IPS-20b (cell line): ENCODE data around the gene BRINP3.

Experiments
- H3K27ac ChIP-seq: one replicate; pipeline ENCODE4 v1.5.1; 2013; ENCODE audit warnings: low read length
- H3K27me3 ChIP-seq: 2 replicates; pipeline ENCODE4 v1.6.1; 2013; ENCODE audit warnings: mild to moderate bottlenecking, low read length, inconsistent platforms; ENCODE audit not compliant: insufficient read depth
- H3K36me3 ChIP-seq: 2 replicates; pipeline ENCODE4 v1.6.1; 2013; ENCODE audit warnings: low read depth, mild to moderate bottlenecking, inconsistent platforms, low read length, moderate library complexity; ENCODE audit not compliant: insufficient read depth
- H3K4me1 ChIP-seq: 2 replicates; pipeline ENCODE4 v1.6.1; 2013; ENCODE audit warnings: mild to moderate bottlenecking, control low read depth, inconsistent platforms, low read length, moderate library complexity; ENCODE audit not compliant: insufficient read depth
- H3K4me3 ChIP-seq: 2 replicates; pipeline ENCODE4 v1.5.1; 2013; ENCODE audit warnings: mild to moderate bottlenecking, low read length, inconsistent platforms
- H3K9ac ChIP-seq: 2 replicates; pipeline ENCODE4 v1.6.1; 2013; ENCODE audit warnings: low read depth, mild to moderate bottlenecking, inconsistent platforms, low read length, moderate library complexity
- H3K9me3 ChIP-seq: 2 replicates; pipeline ENCODE4 v1.6.1; 2013; ENCODE audit warnings: mild to moderate bottlenecking, low read depth, low read length, inconsistent platforms; ENCODE audit not compliant: insufficient read depth

The BRINP3 gene

GRCh38 chr1:190312763-190313162 lies 164.9 kb downstream of the BRINP3 start:
- H3K27ac ChIP-seq, result no peak overlapping the region
- no peaks in the 10 kb centered on the region for H3K36me3 ChIP-seq
- no peak overlapping the region for H3K9ac ChIP-seq
- no peaks in the 10 kb centered on the region for H3K27me3 ChIP-seq
- no peak overlapping the region for H3K4me3 ChIP-seq
- H3K4me1 ChIP-seq, result no peaks in the 10 kb centered on the region
- no peaks in the 10 kb centered on the region for H3K9me3 ChIP-seq

DNA sequence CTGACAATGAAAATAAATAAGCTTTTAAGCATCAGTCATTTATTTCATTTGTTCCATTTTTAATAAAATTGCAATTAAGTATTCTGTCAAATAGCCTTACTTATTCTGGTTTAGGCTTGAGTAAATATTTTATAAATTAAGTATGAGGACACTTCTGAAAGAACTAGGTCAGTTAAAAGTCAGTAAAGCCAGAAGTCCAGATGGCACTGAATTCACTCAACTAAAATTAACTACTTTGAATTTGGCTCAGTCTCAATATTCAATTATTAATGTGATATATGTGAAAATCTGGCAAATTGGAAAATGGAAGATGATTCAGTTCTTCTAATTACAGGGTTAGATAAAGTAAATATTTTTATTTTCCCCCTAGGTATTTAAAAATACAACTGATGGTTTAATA lies 174.2 kb downstream of the BRINP3 start:
- no peaks in the 10 kb centered on the region for H3K9me3 ChIP-seq
- H3K36me3 ChIP-seq, result no peaks in the 10 kb centered on the region
- H3K4me1 ChIP-seq, result no peaks in the 10 kb centered on the region
- no peak overlapping the region for H3K9ac ChIP-seq
- H3K27ac ChIP-seq, result no peak overlapping the region
- H3K27me3 ChIP-seq, result no peaks in the 10 kb centered on the region
- no peak overlapping the region for H3K4me3 ChIP-seq

- H3K4me3 ChIP-seq, result no peak overlapping the region
- no peaks in the 10 kb centered on the region for H3K27me3 ChIP-seq
- no peaks in the 10 kb centered on the region for H3K9me3 ChIP-seq
- H3K27ac ChIP-seq, result no peak overlapping the region
- H3K9ac ChIP-seq, result no peak overlapping the region
- H3K36me3 ChIP-seq, result no peaks in the 10 kb centered on the region
- no peaks in the 10 kb centered on the region for H3K4me1 ChIP-seq
These were observed 181.2 kb downstream of the BRINP3 start for GRCh38 chr1:190296453-190296852.

- no peaks in the 10 kb centered on the region for H3K27me3 ChIP-seq
- no peak overlapping the region for H3K4me3 ChIP-seq
- H3K36me3 ChIP-seq, result no peaks in the 10 kb centered on the region
- H3K9ac ChIP-seq, result no peak overlapping the region
- no peak overlapping the region for H3K27ac ChIP-seq
- no peaks in the 10 kb centered on the region for H3K4me1 ChIP-seq
- no peaks in the 10 kb centered on the region for H3K9me3 ChIP-seq
These were observed 187.8 kb downstream of the BRINP3 start for GRCh38 chr1:190289897-190290296.

- Histone ChIP-seq H3K27me3 (no peaks in the 10 kb centered on the region), H3K9ac (no peak overlapping the region), H3K27ac (no peak overlapping the region), H3K36me3 (no peaks in the 10 kb centered on the region), H3K9me3 (no peaks in the 10 kb centered on the region), H3K4me1 (no peaks in the 10 kb centered on the region), H3K4me3 (no peak overlapping the region)
These were observed 191.6 kb downstream of the BRINP3 start for GRCh38 chr1:190286111-190286510.

DNA sequence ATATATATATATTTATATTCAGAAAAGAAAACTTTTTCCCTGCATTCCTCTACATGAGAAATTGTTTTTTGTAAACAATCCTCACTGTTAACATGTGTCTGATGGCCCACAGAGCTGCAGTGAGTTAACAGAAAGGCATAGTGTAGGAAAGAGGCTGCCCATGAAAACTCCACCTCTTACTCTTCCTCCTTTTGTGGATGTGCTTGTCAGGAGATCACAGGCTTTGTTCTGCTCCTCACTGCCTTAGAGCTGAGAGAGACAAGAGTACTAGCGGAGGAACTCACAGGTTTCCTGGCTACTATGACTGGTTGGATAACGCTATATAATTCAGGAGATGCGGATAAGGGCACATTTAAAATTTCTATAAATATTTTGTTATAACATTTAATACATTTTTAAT lies 200.6 kb downstream of the BRINP3 start:
- H3K9me3 ChIP-seq, result no peaks in the 10 kb centered on the region
- H3K36me3 ChIP-seq, result no peaks in the 10 kb centered on the region
- H3K27ac ChIP-seq, result no peak overlapping the region
- no peaks in the 10 kb centered on the region for H3K4me1 ChIP-seq
- H3K27me3 ChIP-seq, result no peaks in the 10 kb centered on the region
- no peak overlapping the region for H3K4me3 ChIP-seq
- no peak overlapping the region for H3K9ac ChIP-seq

- Histone ChIP-seq H3K27me3 (no peaks in the 10 kb centered on the region), H3K4me1 (no peaks in the 10 kb centered on the region), H3K9me3 (no peaks in the 10 kb centered on the region), H3K27ac (no peak overlapping the region), H3K9ac (no peak overlapping the region), H3K36me3 (no peaks in the 10 kb centered on the region), H3K4me3 (no peak overlapping the region)
These were observed 202.9 kb downstream of the BRINP3 start for GRCh38 chr1:190274721-190275120.

- H3K27ac ChIP-seq, result no peak overlapping the region
- no peak overlapping the region for H3K4me3 ChIP-seq
- no peaks in the 10 kb centered on the region for H3K4me1 ChIP-seq
- no peak overlapping the region for H3K9ac ChIP-seq
- no peaks in the 10 kb centered on the region for H3K36me3 ChIP-seq
- no peaks in the 10 kb centered on the region for H3K27me3 ChIP-seq
- no peaks in the 10 kb centered on the region for H3K9me3 ChIP-seq
These were observed 204.5 kb downstream of the BRINP3 start for GRCh38 chr1:190273161-190273560.

GRCh38 chr1:190262538-190262937 lies 215.1 kb downstream of the BRINP3 start:
- no peaks in the 10 kb centered on the region for H3K36me3 ChIP-seq
- no peaks in the 10 kb centered on the region for H3K9me3 ChIP-seq
- no peak overlapping the region for H3K27ac ChIP-seq
- no peaks in the 10 kb centered on the region for H3K27me3 ChIP-seq
- no peaks in the 10 kb centered on the region for H3K4me1 ChIP-seq
- H3K4me3 ChIP-seq, result no peak overlapping the region
- H3K9ac ChIP-seq, result no peak overlapping the region

GRCh38 chr1:190259424-190259823 lies 218.2 kb downstream of the BRINP3 start:
- Histone ChIP-seq H3K27ac (no peak overlapping the region), H3K27me3 (no peaks in the 10 kb centered on the region), H3K4me3 (no peak overlapping the region), H3K36me3 (no peaks in the 10 kb centered on the region), H3K9ac (no peak overlapping the region), H3K9me3 (no peaks in the 10 kb centered on the region), H3K4me1 (no peaks in the 10 kb centered on the region)

- Histone ChIP-seq H3K27me3 (no peaks in the 10 kb centered on the region), H3K36me3 (no peaks in the 10 kb centered on the region), H3K27ac (no peak overlapping the region), H3K9me3 (no peaks in the 10 kb centered on the region), H3K4me3 (no peak overlapping the region), H3K9ac (no peak overlapping the region), H3K4me1 (no peaks in the 10 kb centered on the region)
These were observed 219.7 kb downstream of the BRINP3 start for GRCh38 chr1:190258003-190258402.

- Histone ChIP-seq H3K27ac (no peak overlapping the region), H3K36me3 (no peaks in the 10 kb centered on the region), H3K9ac (no peak overlapping the region), H3K4me3 (no peak overlapping the region), H3K27me3 (no peaks in the 10 kb centered on the region), H3K4me1 (no peaks in the 10 kb centered on the region), H3K9me3 (no peaks in the 10 kb centered on the region)
These were observed 225.6 kb downstream of the BRINP3 start for GRCh38 chr1:190252046-190252445.

DNA sequence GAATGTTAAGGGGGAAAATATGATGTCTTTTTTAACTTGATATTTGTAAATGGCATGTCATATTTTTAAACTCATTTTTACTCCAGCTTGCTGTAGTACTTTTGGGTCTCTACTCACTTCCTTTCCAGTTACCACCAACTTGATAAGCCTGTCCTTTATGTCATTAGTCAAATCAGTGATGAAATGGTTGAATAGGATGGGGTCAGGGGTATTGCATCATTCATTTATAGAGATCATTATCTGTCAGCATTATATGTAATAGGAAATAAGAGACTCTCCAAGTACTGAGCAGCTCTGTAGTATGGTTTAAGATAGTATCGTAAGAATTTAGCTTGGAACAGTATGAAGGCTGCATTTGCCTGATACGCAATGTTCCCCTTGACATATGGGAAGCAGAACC lies 227.3 kb downstream of the BRINP3 start:
- Histone ChIP-seq H3K4me3 (no peak overlapping the region), H3K4me1 (no peaks in the 10 kb centered on the region), H3K9ac (no peak overlapping the region), H3K9me3 (no peaks in the 10 kb centered on the region), H3K27ac (no peak overlapping the region), H3K27me3 (no peaks in the 10 kb centered on the region), H3K36me3 (no peaks in the 10 kb centered on the region)
